HCT116 (cell line): ENCODE results near the gene CCRL2. TPM values are rescaled to one million over a fixed set of nuclear protein-coding genes. Genes with fewer than 3 reads are reported as not detected.
A peak's percentile ranks its signal among the peaks of the same experiment; 100 is the strongest.

ENCODE experiments used
- ATAC-seq: fragments of 200-7000 bp; cut with Tn5 transposase; 2 replicates; pipeline ENCODE4 v1.9.1; 2020; ENCODE audit warnings: mild to moderate bottlenecking, moderate library complexity
- BruUV-seq: library from RNA; stranded (reverse); fragments of 400-500 nt; replicated peaks from 2 replicates; lab custom pipeline; 2021; lab: Mats Ljungman, UMichigan
- CTCF ChIA-PET: fragments of 300-600 bp; sonication (Branson Sonifier 250); formaldehyde crosslinking; loops from one replicate; lab custom pipeline; 2021; ENCODE audit warnings: antibody characterized with exemption; lab: Charles Lee
- POLR2A ChIA-PET: fragments of 300-600, 350-600 bp; sonication (Branson Sonifier 250); formaldehyde crosslinking; loops from one replicate; lab custom pipeline; 2021; ENCODE audit warnings: antibody characterized with exemption; lab: Charles Lee
- RAD21 ChIA-PET, 2 experiments: fragments of 300-600 bp; sonication (Branson Sonifier 250); formaldehyde crosslinking; loops; one replicate each; lab custom pipeline; 2023; ENCODE audit warnings: low total read pairs in 2 of 2; ENCODE audit not compliant: uncharacterized antibody in 2 of 2, unreplicated experiment in 2 of 2, low non-redundant PET in 1 of 2; lab: Charles Lee
- DNase-seq: peaks from one replicate; pipeline ENCODE4 v3.0.0-alpha.2; 2010; ENCODE audit warnings: low read depth, low spot score
- H2AFZ ChIP-seq: fragments of 200-600 bp; shearing (Covaris generic), sonication (generic); 2 replicates; pipeline ENCODE4 v1.6.1; 2017; ENCODE audit warnings: low read depth, mixed run types, mixed read lengths, antibody characterized with exemption, low read length; ENCODE audit not compliant: poor library complexity, severe bottlenecking
- H3K27ac ChIP-seq: 2 replicates; pipeline ENCODE4 v1.5.1; 2012; ENCODE audit warnings: low read depth, low read length
- H3K27me3 ChIP-seq: fragments of 200-600 bp; sonication (generic); 2 replicates; pipeline ENCODE4 v1.6.1; 2016; ENCODE audit warnings: mixed run types, low read length, mixed read lengths; ENCODE audit not compliant: insufficient read depth
- H3K36me3 ChIP-seq, 2 experiments: fragments of 200-500 bp in 1 of 2; fragments of 200-600 bp in 1 of 2; sonication (Bioruptor generic) in 1 of 2; sonication (generic) in 1 of 2; 2 replicates each; pipeline versions ENCODE4 v1.5.1 to v1.6.1; 2014 to 2016; ENCODE audit warnings: low read length in 2 of 2, inconsistent platforms in 1 of 2, mixed read lengths in 1 of 2, mixed run types in 1 of 2; ENCODE audit not compliant: insufficient read depth in 2 of 2, control insufficient read depth in 1 of 2
- H3K4me1 ChIP-seq, 2 experiments: fragments of 200-600 bp in 1 of 2; sonication (generic) in 1 of 2; 2 replicates each; pipeline versions ENCODE4 v1.5.1 to v1.6.1; 2012 to 2017; ENCODE audit warnings: low read length in 2 of 2, inconsistent platforms in 1 of 2, mild to moderate bottlenecking in 1 of 2, mixed read lengths in 1 of 2, mixed run types in 1 of 2, moderate library complexity in 1 of 2; ENCODE audit not compliant: insufficient read depth in 2 of 2, control insufficient read depth in 1 of 2
- H3K4me2 ChIP-seq: fragments of 200-600 bp; sonication (generic); 2 replicates; pipeline ENCODE4 v1.6.1; 2017; ENCODE audit warnings: mixed run types, low read length, mixed read lengths
- H3K4me3 ChIP-seq, 2 experiments: fragments of 200-600 bp in 1 of 2; sonication (generic) in 1 of 2; replicated peaks in 1 of 2; 2 replicates each; pipeline ENCODE4 v1.5.1; 2011 to 2016; ENCODE audit warnings: low read length in 2 of 2, control low read depth in 1 of 2, low read depth in 1 of 2, mild to moderate bottlenecking in 1 of 2, mixed read lengths in 1 of 2, mixed run types in 1 of 2
- H3K79me2 ChIP-seq: fragments of 200-600 bp; sonication (generic); 2 replicates; pipeline ENCODE4 v1.6.1; 2017; ENCODE audit warnings: mild to moderate bottlenecking, mixed run types, low read length, moderate library complexity, mixed read lengths; ENCODE audit not compliant: insufficient read depth
- H3K9ac ChIP-seq: fragments of 200-600 bp; sonication (generic); 2 replicates; pipeline ENCODE4 v1.6.1; 2016; ENCODE audit warnings: low read length, mixed read lengths
- H3K9me2 ChIP-seq: fragments of 200-600 bp; sonication (generic), shearing (Covaris generic); 2 replicates; pipeline ENCODE4 v1.6.1; 2017; ENCODE audit warnings: mixed run types, mild to moderate bottlenecking, moderate library complexity; ENCODE audit not compliant: insufficient read depth
- H3K9me3 ChIP-seq, 2 experiments: fragments of 200-500 bp in 1 of 2; fragments of 200-600 bp in 1 of 2; sonication (Bioruptor generic) in 1 of 2; sonication (generic) in 1 of 2; 2 replicates each; pipeline ENCODE4 v1.6.1; 2014 to 2017; ENCODE audit warnings: low read length in 2 of 2, mixed read lengths in 2 of 2, inconsistent platforms in 1 of 2, low read depth in 1 of 2, mild to moderate bottlenecking in 1 of 2, mixed run types in 1 of 2, moderate library complexity in 1 of 2; ENCODE audit not compliant: control insufficient read depth in 1 of 2, insufficient read depth in 1 of 2
- H4K20me1 ChIP-seq: fragments of 200-600 bp; sonication (generic), shearing (Covaris generic); 2 replicates; pipeline ENCODE4 v1.6.1; 2017; ENCODE audit warnings: mixed run types, mild to moderate bottlenecking, moderate library complexity; ENCODE audit not compliant: insufficient read depth
- CTCF ChIP-seq, 3 experiments: fragments of 200-600 bp in 1 of 3; sonication (generic) in 1 of 3; IDR thresholded peaks in 2 of 3; conservative IDR thresholded peaks in 1 of 3; 2 replicates each; pipeline ENCODE4 v1.5.1; 2012 to 2017; ENCODE audit warnings: low read depth in 2 of 3, low read length in 2 of 3, antibody characterized with exemption in 1 of 3, borderline replicate concordance in 1 of 3, control low read depth in 1 of 3, mild to moderate bottlenecking in 1 of 3, mixed read lengths in 1 of 3, mixed run types in 1 of 3, moderate library complexity in 1 of 3; ENCODE audit not compliant: insufficient read depth in 1 of 3
- JUND ChIP-seq: IDR thresholded peaks from 2 replicates; pipeline ENCODE4 v1.6.1; 2012
- POLR2A ChIP-seq: IDR thresholded peaks from 2 replicates; pipeline ENCODE4 v1.7.0; 2011; ENCODE audit warnings: borderline replicate concordance; ENCODE audit not compliant: insufficient read depth, insufficient read length; ENCODE audit errors: extremely low read depth
- RAD21 ChIP-seq: IDR thresholded peaks from 2 replicates; pipeline ENCODE4 v1.6.1; 2012; ENCODE audit warnings: low read depth, mild to moderate bottlenecking
- REST ChIP-seq: IDR thresholded peaks from 2 replicates; pipeline ENCODE4 v1.6.1; 2012; ENCODE audit warnings: low read depth
- intact Hi-C: fragments of 100-400 bp; cut with micrococcal nuclease; formaldehyde crosslinking; loops from 2 replicates; pipeline ENCODE4 v1.10.0; 2022
- total RNA-seq: library from RNA; stranded (reverse); gene quantifications from one replicate; pipeline ENCODE4 v1.2.1, GENCODE V29; 2021; ENCODE audit not compliant: unreplicated experiment

Gene CCRL2
- total RNA-seq, 1 experiment from 2014 or later, result not detected

DNA sequence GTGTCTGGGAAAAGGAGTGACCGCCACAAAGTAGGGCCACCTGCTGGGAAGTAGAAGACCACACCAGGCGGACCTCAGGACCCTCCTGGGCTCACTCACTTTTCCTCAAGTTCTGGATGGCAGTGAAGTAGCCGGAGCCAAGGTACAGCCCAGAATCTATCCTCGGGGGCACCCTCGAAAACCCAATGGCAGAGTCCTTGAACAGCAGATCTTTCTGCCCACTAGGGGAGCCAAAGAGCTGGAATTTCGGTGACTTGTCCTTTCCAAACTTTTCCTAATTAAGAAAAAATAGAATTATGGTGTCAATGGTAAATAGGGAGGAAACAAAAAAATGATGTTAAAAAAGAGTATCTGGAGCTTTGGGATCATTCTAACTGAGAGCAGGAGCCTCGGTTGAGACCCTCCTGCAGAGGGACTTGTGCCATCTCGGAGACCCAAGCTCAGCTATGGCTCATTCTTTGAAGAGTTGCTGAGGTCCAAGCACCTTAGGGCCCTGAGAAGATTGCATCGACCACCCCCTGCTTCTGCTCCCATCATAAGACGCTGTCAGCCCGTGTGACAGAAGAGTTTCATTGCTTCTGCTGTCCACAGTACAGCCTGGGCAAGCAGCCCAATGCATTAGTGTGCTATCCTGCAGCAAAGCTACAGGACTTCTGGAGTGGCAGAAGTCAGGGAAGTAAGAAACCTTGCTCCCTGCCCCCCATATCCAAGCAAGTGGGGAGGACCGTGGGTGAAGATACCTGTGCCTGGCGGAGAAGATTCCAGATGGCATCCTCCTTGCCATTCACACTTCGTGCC, 42.9 kb downstream of the CCRL2 start:
- H3K4me3 ChIP-seq, result no peak overlapping the region
- H3K27ac ChIP-seq, result no peak overlapping the region
- no peaks in the 10 kb centered on the region for H3K36me3 ChIP-seq
- intact Hi-C loops, result no loop called here
- TF ChIP-seq RAD21, result peak; percentile 35; the same call in 1 of the 2 replicates
- TF ChIP-seq CTCF (IDR thresholded peaks at IDR 0.05 in 2 of 3, conservative IDR thresholded peaks at IDR 0.05 in 1 of 3; ENCODE audit: borderline replicate concordance in 1 of 3, insufficient read depth in 1 of 3, low read depth in 2 of 3, low read length in 2 of 3), result peak; percentile 34 to 81 (median 78); a peak in 5 of 6 replicates
- TF ChIP-seq JUND, result no peak
- peaks cover 13% of the 10 kb centered on the region; the same call in 1 of the 2 replicates for H3K27me3 ChIP-seq
- peak overlapping the region; percentile 33; the same call in 1 of the 2 replicates for H3K4me2 ChIP-seq
- ATAC-seq, result peak; percentile 91
- POLR2A ChIA-PET, result no interaction called here
- peak; percentile 24 for DNase-seq
- peak overlapping the region; percentile 32 for H2AFZ ChIP-seq
- H3K4me1 ChIP-seq, result no peaks in the 10 kb centered on the region
- no TSS peak for BruUV-seq
- RAD21 ChIA-PET, result interaction anchor here in 1 of 2 experiments (0.8 kb wide), 1 partner anchor 108 kb away, joined by 3 read pairs; no protein-coding TSS in a partner anchor
- H3K9me3 ChIP-seq, result no peaks in the 10 kb centered on the region
- CTCF ChIA-PET, result interaction anchor here (0.8 to 1.8 kb wide), 15 partner anchors 10 to 210 kb away, joined by 3 to 12 read pairs (median 4); no protein-coding TSS in a partner anchor
- H3K79me2 ChIP-seq, result no peaks in the 10 kb centered on the region
- H3K9me2 ChIP-seq, result no peaks in the 10 kb centered on the region
- no peaks in the 10 kb centered on the region for H4K20me1 ChIP-seq
- H3K9ac ChIP-seq, result no peak overlapping the region

DNA sequence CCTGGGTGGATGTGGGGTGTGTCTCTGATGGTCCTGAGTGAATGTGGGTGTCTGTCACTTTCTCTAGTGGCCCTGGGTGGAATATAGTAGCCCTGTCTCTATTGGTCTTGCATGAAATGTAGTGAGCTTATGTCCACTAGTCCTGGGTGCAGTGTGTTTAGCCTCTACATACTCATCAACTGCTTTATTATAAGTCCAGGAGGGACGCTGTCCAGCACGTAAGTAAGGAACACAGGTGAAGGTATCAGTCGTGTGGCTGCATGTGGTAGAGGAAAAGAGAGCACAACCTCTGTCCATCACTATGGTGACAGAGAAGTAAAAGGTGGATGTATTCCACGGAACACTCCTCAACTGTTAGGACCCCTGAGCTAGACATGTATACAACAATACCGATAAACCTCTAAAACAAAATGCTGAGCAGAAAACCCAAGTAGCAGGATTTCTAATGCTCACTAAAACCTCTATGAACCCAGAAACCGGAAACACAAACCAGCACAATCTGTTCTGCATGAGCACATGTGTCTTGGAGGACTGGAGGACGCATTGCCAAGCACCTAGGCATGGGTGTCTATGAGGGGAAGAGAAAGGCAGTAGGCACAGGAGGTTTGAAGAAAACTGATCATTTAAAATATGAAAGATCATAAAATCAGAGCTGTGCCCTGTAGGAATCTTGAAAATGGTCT, 46.6 kb downstream of the CCRL2 start:
- H3K9ac ChIP-seq, result no peak overlapping the region
- ATAC-seq, result no peak
- DNase-seq, result no peak
- H3K4me3 ChIP-seq, result no peak overlapping the region
- ChIA-PET RAD21 (no interaction called here), CTCF (no interaction called here), POLR2A (no interaction called here)
- TF ChIP-seq POLR2A (no peak), REST (0 out of 2 replicates have a peak, but pooled peaks have one; percentile 24)
- no TSS peak for BruUV-seq
- intact Hi-C loops, result no loop called here
- no peaks in the 10 kb centered on the region for H3K9me2 ChIP-seq
- H4K20me1 ChIP-seq, result no peaks in the 10 kb centered on the region
- H3K27me3 ChIP-seq, result 0 out of 2 replicates have a peak, but pooled peaks cover 13% of the 10 kb centered on the region
- no peaks in the 10 kb centered on the region for H3K4me1 ChIP-seq
- H3K4me2 ChIP-seq, result no peak overlapping the region
- no peak overlapping the region for H2AFZ ChIP-seq
- H3K27ac ChIP-seq, result no peak overlapping the region
- no peaks in the 10 kb centered on the region for H3K9me3 ChIP-seq
- H3K79me2 ChIP-seq, result no peaks in the 10 kb centered on the region
- no peaks in the 10 kb centered on the region for H3K36me3 ChIP-seq
